EL (cell line): Measurements from ENCODE around the gene SEC24C.

Source experiments
- DNase-seq: peaks from one replicate; pipeline ENCODE4 v3.0.0-alpha.2; 2016

Gene SEC24C

GRCh38 chr10:73814896-73815718, 70.9 kb downstream of the SEC24C start:
- peak; percentile 26 for DNase-seq

DNA sequence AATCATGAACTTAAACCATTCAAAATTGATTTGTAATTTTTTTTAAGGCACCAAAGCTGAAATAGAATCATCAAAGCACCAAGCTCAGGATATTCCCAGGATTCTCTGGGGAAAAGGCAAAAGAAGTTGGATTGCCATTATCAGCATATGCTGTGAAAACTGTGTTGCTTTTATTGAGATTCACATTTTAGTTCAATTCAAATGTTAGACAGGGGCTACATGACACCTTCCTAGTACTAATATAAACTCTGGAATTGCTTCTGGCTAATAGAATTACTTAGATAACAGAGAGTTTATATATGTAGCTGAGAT, 71.5 kb downstream of the SEC24C start:
- DNase-seq: no peak

- DNase-seq: no peak
These were observed 73.0 kb downstream of the SEC24C start for GRCh38 chr10:73816917-73817729.

GRCh38 chr10:73817826-73818225, 73.7 kb downstream of the SEC24C start:
- no peak for DNase-seq

- no peak for DNase-seq
These were observed 74.2 kb downstream of the SEC24C start for GRCh38 chr10:73818402-73818801.

DNA sequence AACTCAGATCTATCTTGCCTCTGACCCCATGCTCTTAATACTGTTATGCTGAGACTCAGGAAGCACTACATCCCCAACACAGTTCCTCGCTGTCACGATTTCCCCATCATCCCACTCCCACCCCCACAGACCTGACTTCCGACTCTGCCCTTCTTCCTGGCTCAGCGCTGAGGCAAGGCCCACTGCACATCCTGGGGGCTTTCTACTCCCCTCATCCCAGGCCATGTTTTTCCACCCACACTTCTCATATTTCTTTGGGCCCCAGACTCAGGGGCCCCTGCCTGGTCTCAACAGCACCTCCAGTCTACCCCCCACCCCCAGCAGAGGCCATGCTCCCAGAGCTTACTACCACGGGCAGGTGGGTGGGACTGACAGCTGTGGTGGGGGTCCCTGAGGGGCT, 74.9 kb downstream of the SEC24C start:
- no peak for DNase-seq

DNA sequence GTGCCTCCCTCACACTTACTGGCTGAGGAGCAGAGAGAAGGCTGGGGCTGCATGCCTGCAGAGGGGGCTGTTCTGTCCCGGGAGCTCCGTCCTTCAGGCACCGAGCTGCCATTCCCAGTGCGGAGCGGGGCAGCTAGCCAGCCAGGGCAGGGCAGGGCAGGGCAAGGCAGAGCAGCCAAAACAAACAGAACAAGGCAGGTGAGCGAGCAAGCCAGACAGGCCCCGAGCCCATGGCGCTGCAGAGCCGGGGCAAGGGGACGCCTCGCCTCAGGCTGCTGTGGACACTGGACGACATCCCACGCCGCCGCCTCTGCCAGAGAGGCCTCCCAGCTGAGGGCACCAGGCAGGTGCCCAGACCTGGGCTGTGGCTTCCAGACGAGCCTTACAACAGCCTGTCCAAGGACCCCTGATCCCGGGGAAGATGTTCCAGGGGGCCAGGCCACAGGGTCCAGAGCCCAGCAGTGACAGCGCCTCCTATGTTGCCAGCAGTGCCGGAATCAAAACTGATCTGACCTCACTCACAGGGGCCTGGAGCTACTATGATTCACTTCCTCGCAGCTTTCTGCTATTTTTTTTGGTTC, 75.4 kb downstream of the SEC24C start:
- peak; percentile 44 for DNase-seq
